SK-N-MC (cell line): ENCODE data around the gene U2AF2.

Source experiments
- EZH2 ChIP-seq: fragments of 200-600 bp; sonication (generic); IDR thresholded peaks from one replicate; pipeline ENCODE4 v1.6.1; 2017; ENCODE audit warnings: antibody characterized with exemption
- FOXP2 ChIP-seq: optimal IDR thresholded peaks from 2 replicates; pipeline ENCODE3; 2011; ENCODE audit warnings: mild to moderate bottlenecking, moderate library complexity; ENCODE audit not compliant: insufficient read depth; ENCODE audit errors: extremely low read length, control extremely low read depth
- POLR2AphosphoS5 ChIP-seq: IDR thresholded peaks from 2 replicates; pipeline ENCODE4 v1.6.1; 2012; ENCODE audit warnings: mild to moderate bottlenecking, low read depth, low read length, borderline replicate concordance

GRCh38 chr19:55614711-55615542, 39.9 kb upstream of the U2AF2 start:
- TF ChIP-seq EZH2 (no peak), POLR2AphosphoS5 (no peak), FOXP2 (no peak)
